Left colon (tissue), 2 donors: Measurements from ENCODE around the gene TBC1D22A. TPM values are rescaled to one million over a fixed set of nuclear protein-coding genes. Genes with fewer than 3 reads are reported as not detected.

Source experiments
- ATAC-seq: fragments of 200-7000 bp; cut with Tn5 transposase; one replicate; pipeline ENCODE4 v1.9.1; 2020; ENCODE audit warnings: mild to moderate bottlenecking, moderate library complexity
- DNase-seq, 2 donors: peaks; one replicate each; pipeline ENCODE4 v3.0.0-alpha.2; 2020
- intact Hi-C, 2 donors: fragments of 100-400 bp; cut with DNase I in 1 of 2; cut with micrococcal nuclease in 1 of 2; formaldehyde crosslinking; loops; one replicate each; pipeline versions ENCODE4 v1.11.2 to v1.14.0; 2022; cut with DNase I, micrococcal nuclease
- total RNA-seq, 2 donors: library from RNA; stranded (reverse); fragmentation: NEBNext Ultra II Directional; extraction: Animal tissue kit (Norgen Biotek cat#: 25700); gene quantifications; one replicate each; pipeline ENCODE4 v1.2.1, GENCODE V29; 2021
- donor health status: DM: no; HTN: no; CAD: no.
- donor health status: DM: yes; HTN: yes; CAD: no.

Gene TBC1D22A
- total RNA-seq, 2 donors from 2014 or later, result 40.7 to 45.2 TPM

GRCh38 chr22:47207846-47208554 lies 445.6 kb downstream of the TBC1D22A start:
- ATAC-seq (no peak), DNase-seq (no peak)
- intact Hi-C loops, result no loop called here

- intact Hi-C loops, result no loop called here
- DNase-seq (no peak), ATAC-seq (no peak)
Observed at GRCh38 chr22:47208630-47209029, 446.2 kb downstream of the TBC1D22A start.

- intact Hi-C loops, result no loop called here
- no peak for DNase-seq
- ATAC-seq, result peak; percentile 21
Observed at GRCh38 chr22:47209040-47209514, 446.6 kb downstream of the TBC1D22A start.

GRCh38 chr22:47209547-47210023 lies 447.1 kb downstream of the TBC1D22A start:
- intact Hi-C loops, result no loop called here
- DNase-seq (no peak), ATAC-seq (peak; percentile 66)

- intact Hi-C loops, result no loop called here
- no peak for ATAC-seq
- DNase-seq, result no peak
Observed at GRCh38 chr22:47210112-47210657, 447.7 kb downstream of the TBC1D22A start.

GRCh38 chr22:47210686-47211085 lies 448.2 kb downstream of the TBC1D22A start:
- intact Hi-C loops, result no loop called here
- DNase-seq (no peak), ATAC-seq (no peak)

- peak in 1 of 2 donors; percentile 52 for DNase-seq
- intact Hi-C loops, result no loop called here
- peak; percentile 79 for ATAC-seq
Observed at GRCh38 chr22:47213571-47214230, 451.3 kb downstream of the TBC1D22A start.

GRCh38 chr22:47215851-47216250 lies 453.4 kb downstream of the TBC1D22A start:
- ATAC-seq (no peak), DNase-seq (no peak)
- intact Hi-C loops, result no loop called here

- DNase-seq, result no peak
- intact Hi-C loops, result no loop called here
- ATAC-seq, result no peak
Observed at GRCh38 chr22:47218671-47219070, 456.2 kb downstream of the TBC1D22A start.

- ATAC-seq, result no peak
- intact Hi-C loops, result no loop called here
- no peak for DNase-seq
Observed at GRCh38 chr22:47219789-47220188, 457.3 kb downstream of the TBC1D22A start.

GRCh38 chr22:47220752-47221151 lies 458.3 kb downstream of the TBC1D22A start:
- ATAC-seq (no peak), DNase-seq (no peak)
- intact Hi-C loops, result no loop called here

- DNase-seq (no peak), ATAC-seq (no peak)
- intact Hi-C loops, result no loop called here
Observed at GRCh38 chr22:47221840-47222615, 459.6 kb downstream of the TBC1D22A start.

Other genes with a start within 250 kb of the TBC1D22A start
- 1 to 10 TPM; 1.8 to 4.9 TPM for gene CELSR1, start 225.0 kb upstream of the TBC1D22A start, total RNA-seq
- 100 to 1,000 TPM; 178 to 213 TPM for gene GRAMD4, start 142.3 kb upstream of the TBC1D22A start, total RNA-seq
- 10 to 100 TPM; 35.4 to 39.9 TPM for gene CERK, start 24.4 kb upstream of the TBC1D22A start, total RNA-seq